ENCODE results near the gene YPEL3. TPM values are rescaled to one million over a fixed set of nuclear protein-coding genes. Genes with fewer than 3 reads are reported as not detected.

The YPEL3 gene
- polyA plus RNA-seq, 1 donor from 2014 or later: 76.9 TPM

GRCh38 chr16:30054451-30054850 is 41.6 kb downstream of the YPEL3 start:
- Histone ChIP-seq H3K27me3 (ENCODE audit: insufficient read depth, low read depth, low read length) (no peaks in the 10 kb centered on the region), H3K9me3 (ENCODE audit: low read length) (no peaks in the 10 kb centered on the region), H3K79me2 (replicated peaks; ENCODE audit: insufficient read depth, low read length) (peaks cover 10% of the 10 kb centered on the region), H3K9me2 (ENCODE audit: insufficient read depth, low read length) (no peaks in the 10 kb centered on the region), H4K20me1 (ENCODE audit: insufficient read depth) (no peaks in the 10 kb centered on the region), H3K4me2 (ENCODE audit: low read length) (no peak overlapping the region), H3K27ac (ENCODE audit: low read length) (no peak overlapping the region), H3K4me3 (ENCODE audit: low read length) (no peak overlapping the region), H3K9ac (ENCODE audit: low read length) (no peak overlapping the region), H2AFZ (ENCODE audit: low read depth, low read length) (no peak overlapping the region), H3K36me3 (ENCODE audit: insufficient read depth, low read length) (no peaks in the 10 kb centered on the region), H3F3A (ENCODE audit: insufficient read depth, low read length, poor library complexity, severe bottlenecking) (no peaks in the 10 kb centered on the region)
- TF ChIP-seq EP300 (conservative IDR thresholded peaks at IDR 0.05; ENCODE audit: poor library complexity, severe bottlenecking): no peak

DNA sequence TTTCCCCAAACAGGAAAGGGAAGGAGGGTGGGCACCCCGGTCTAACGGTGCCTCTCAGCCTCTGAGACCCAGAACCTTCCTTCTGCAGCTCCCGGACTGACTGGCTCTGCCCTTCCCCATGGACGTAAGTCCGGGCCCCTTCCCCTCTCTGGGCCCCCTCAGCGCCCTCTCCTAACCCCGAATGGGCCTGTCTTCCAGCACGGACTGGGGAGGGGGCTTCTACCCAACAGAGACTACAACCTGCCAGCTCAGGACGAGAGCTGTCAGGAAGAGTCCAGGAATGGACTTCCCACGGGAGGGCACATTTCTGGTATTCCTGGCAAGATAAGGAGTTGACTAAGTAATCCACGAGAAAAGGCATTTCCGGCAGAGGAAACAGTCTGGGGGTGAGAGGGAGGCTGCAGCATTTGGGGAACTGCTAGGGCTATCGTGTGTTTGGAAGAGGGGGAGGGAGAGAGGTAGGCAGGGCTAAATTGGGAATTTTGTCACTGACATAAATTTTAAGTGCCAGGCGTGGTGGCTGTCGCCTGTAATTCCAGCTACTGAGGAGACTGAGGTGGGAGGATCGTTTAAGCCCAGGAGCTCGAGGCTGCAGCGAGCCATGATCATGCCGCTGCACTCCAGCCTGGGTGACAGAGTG is 42.5 kb downstream of the YPEL3 start:
- H3K79me2 ChIP-seq (replicated peaks; ENCODE audit: insufficient read depth, low read length): peaks cover 10% of the 10 kb centered on the region
- H3K27ac ChIP-seq (ENCODE audit: low read length): peak overlapping the region; percentile 24
- peak overlapping the region; percentile 79 for H3K9ac ChIP-seq (ENCODE audit: low read length)
- H3K9me3 ChIP-seq (ENCODE audit: low read length): no peaks in the 10 kb centered on the region
- no peaks in the 10 kb centered on the region for H3K27me3 ChIP-seq (ENCODE audit: insufficient read depth, low read depth, low read length)
- H3K36me3 ChIP-seq (ENCODE audit: insufficient read depth, low read length): no peaks in the 10 kb centered on the region
- no peaks in the 10 kb centered on the region for H4K20me1 ChIP-seq (ENCODE audit: insufficient read depth)
- H3K4me3 ChIP-seq (ENCODE audit: low read length): peak overlapping the region; percentile 95
- H3K4me2 ChIP-seq (ENCODE audit: low read length): peak overlapping the region; percentile 100
- peak; percentile 21 for TF ChIP-seq MXI1 (conservative IDR thresholded peaks at IDR 0.05; ENCODE audit: poor library complexity, severe bottlenecking)
- TF ChIP-seq TAF1 (IDR thresholded peaks at IDR 0.05; ENCODE audit: low read depth): no peak
- TF ChIP-seq REST (IDR thresholded peaks at IDR 0.05; ENCODE audit: borderline replicate concordance): no peak
- no peak for TF ChIP-seq RAD21 (conservative IDR thresholded peaks at IDR 0.05)
- no peak for TF ChIP-seq POLR2AphosphoS5 (IDR thresholded peaks at IDR 0.05)
- no peaks in the 10 kb centered on the region for H3F3A ChIP-seq (ENCODE audit: insufficient read depth, low read length, poor library complexity, severe bottlenecking)
- peak overlapping the region; percentile 56 for H2AFZ ChIP-seq (ENCODE audit: low read depth, low read length)
- H3K9me2 ChIP-seq (ENCODE audit: insufficient read depth, low read length): no peaks in the 10 kb centered on the region

DNA sequence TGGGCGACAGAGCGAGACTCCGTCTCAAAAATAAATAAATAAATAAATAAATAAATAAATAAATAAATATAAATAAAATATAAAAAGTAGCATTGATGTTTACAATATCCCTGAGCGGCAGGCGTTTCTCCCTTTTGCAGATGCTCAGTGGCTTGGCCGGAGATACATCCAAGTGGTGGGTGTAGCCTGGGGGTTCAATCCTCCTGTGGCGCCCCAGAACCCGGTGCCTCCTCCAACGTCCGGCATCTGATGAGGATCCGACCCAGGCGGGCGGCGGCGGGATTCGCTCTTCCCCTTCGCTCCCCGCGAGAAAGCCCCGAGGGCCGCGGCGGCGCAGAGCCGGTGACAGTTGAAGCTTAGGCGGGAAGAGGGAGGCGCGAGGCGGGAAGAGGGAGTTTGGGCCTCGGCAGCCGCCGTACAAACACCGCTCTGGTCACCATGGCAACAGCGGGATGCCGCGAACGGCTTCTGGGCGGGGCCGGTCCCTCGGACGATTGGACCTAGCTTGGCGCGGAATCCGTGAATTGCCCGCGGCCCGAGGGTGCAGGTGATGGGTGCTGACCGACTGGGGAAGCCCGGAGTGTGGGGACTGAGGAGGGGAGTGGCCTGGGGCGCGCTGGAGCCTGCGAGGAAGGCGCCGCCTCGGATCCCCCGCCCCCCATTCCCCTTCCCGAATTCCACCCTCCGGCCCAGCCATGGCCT is 43.2 kb downstream of the YPEL3 start:
- no peaks in the 10 kb centered on the region for H3K27me3 ChIP-seq (ENCODE audit: insufficient read depth, low read depth, low read length)
- no peaks in the 10 kb centered on the region for H3K36me3 ChIP-seq (ENCODE audit: insufficient read depth, low read length)
- H4K20me1 ChIP-seq (ENCODE audit: insufficient read depth): no peaks in the 10 kb centered on the region
- no peaks in the 10 kb centered on the region for H3K9me2 ChIP-seq (ENCODE audit: insufficient read depth, low read length)
- no peaks in the 10 kb centered on the region for H3K9me3 ChIP-seq (ENCODE audit: low read length)
- peak; percentile 53 for TF ChIP-seq POLR2AphosphoS5 (IDR thresholded peaks at IDR 0.05)
- peak; percentile 76 for TF ChIP-seq MXI1 (conservative IDR thresholded peaks at IDR 0.05; ENCODE audit: poor library complexity, severe bottlenecking)
- peak; percentile 64 for TF ChIP-seq EP300 (conservative IDR thresholded peaks at IDR 0.05; ENCODE audit: poor library complexity, severe bottlenecking)
- no peak for TF ChIP-seq TAF1 (IDR thresholded peaks at IDR 0.05; ENCODE audit: low read depth)
- TF ChIP-seq CTCF (IDR thresholded peaks at IDR 0.05; ENCODE audit: poor library complexity, severe bottlenecking): no peak
- peak; percentile 18 for TF ChIP-seq SMC3 (conservative IDR thresholded peaks at IDR 0.05; ENCODE audit: poor library complexity)
- TF ChIP-seq REST (IDR thresholded peaks at IDR 0.05; ENCODE audit: borderline replicate concordance): peak; percentile 53
- H3K9ac ChIP-seq (ENCODE audit: low read length): peak overlapping the region; percentile 79
- H2AFZ ChIP-seq (ENCODE audit: low read depth, low read length): peak overlapping the region; percentile 56
- H3F3A ChIP-seq (ENCODE audit: insufficient read depth, low read length, poor library complexity, severe bottlenecking): no peaks in the 10 kb centered on the region
- H3K4me3 ChIP-seq (ENCODE audit: low read length): peak overlapping the region; percentile 95
- H3K79me2 ChIP-seq (replicated peaks; ENCODE audit: insufficient read depth, low read length): peaks cover 10% of the 10 kb centered on the region
- peak overlapping the region; percentile 24 for H3K27ac ChIP-seq (ENCODE audit: low read length)
- peak overlapping the region; percentile 100 for H3K4me2 ChIP-seq (ENCODE audit: low read length)

All from neural cell (in vitro differentiated cells).